Measurements from ENCODE around the gene CYP17A1. TPM values are rescaled to one million over a fixed set of nuclear protein-coding genes. Genes with fewer than 3 reads are reported as not detected.

CYP17A1 gene
- total and polyA plus RNA-seq, 5 experiments from 2014 or later = 0.11 TPM; not detected in 4

DNA sequence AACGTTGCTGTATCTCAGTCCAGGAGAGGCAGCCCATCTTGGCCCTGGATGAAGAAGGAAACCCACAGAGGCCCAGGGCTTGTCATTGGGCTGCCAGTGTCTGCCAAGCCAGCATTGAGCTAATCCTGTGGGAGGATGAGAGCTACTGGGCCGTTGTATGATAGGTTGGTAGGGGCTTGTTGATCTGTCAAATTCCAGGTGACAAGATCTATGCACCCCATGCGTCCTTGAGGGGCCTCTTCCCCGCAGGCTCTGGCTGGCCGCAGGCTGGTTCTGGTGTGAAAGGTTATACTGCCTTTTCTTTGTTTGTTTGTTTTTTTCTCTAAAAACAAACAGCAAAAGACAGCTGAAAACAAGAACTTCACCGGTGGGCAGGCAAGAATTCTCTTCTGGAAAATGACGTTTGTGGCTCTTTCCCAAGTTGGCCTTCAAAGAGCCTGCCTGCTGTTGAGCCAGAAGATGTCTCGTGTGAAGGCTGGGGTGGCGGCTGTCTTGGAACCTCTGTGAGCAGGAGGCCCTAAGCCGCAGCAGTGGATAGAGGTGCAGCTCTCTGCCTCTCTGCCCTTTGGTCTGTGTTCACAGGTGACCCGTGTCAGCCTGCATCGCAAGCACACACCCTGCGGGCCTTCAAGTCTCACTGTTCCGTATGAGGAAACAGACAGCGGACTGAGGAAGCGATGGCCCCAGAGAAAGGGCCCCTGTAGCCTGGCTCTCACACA lies 23.3 kb downstream of the CYP17A1 start:
- POLR2A ChIA-PET = no interaction called here
- no peak for ATAC-seq
- Mint-ChIP-seq H3K27ac (peak overlapping the region in 9 of 10 donors; percentile 18 to 86 (median 45)), H3K4me1 (peaks cover 7 to 38% (median 15%) of the 10 kb centered on the region in 4 donors), H3K36me3 (peaks cover 0 to 68% (median 12%) of the 10 kb centered on the region in 3 donors), H3K4me3 (no peak overlapping the region), H3K27me3 (no peaks in the 10 kb centered on the region), H3K9me3 (no peaks in the 10 kb centered on the region)
- DNase-seq = no peak

- peaks cover 11 to 37% (median 19%) of the 10 kb centered on the region in 4 donors for H3K4me1 Mint-ChIP-seq
- H3K27ac Mint-ChIP-seq = peak overlapping the region in 9 of 10 donors; percentile 37 to 91 (median 85)
- no peaks in the 10 kb centered on the region for H3K9me3 Mint-ChIP-seq
- H3K27me3 Mint-ChIP-seq = no peaks in the 10 kb centered on the region
- no peak for DNase-seq
- peaks cover 0 to 76% (median 12%) of the 10 kb centered on the region in 3 donors for H3K36me3 Mint-ChIP-seq
- POLR2A ChIA-PET = interaction anchor here (1.0 kb wide), 1 partner anchor 26 kb away, joined by 3 read pairs; no protein-coding TSS in a partner anchor
- peak overlapping the region in 1 of 10 donors; percentile 66 for H3K4me3 Mint-ChIP-seq
- ATAC-seq = no peak
Observed at GRCh38 chr10:102813017-102813541, 24.1 kb downstream of the CYP17A1 start.

DNA sequence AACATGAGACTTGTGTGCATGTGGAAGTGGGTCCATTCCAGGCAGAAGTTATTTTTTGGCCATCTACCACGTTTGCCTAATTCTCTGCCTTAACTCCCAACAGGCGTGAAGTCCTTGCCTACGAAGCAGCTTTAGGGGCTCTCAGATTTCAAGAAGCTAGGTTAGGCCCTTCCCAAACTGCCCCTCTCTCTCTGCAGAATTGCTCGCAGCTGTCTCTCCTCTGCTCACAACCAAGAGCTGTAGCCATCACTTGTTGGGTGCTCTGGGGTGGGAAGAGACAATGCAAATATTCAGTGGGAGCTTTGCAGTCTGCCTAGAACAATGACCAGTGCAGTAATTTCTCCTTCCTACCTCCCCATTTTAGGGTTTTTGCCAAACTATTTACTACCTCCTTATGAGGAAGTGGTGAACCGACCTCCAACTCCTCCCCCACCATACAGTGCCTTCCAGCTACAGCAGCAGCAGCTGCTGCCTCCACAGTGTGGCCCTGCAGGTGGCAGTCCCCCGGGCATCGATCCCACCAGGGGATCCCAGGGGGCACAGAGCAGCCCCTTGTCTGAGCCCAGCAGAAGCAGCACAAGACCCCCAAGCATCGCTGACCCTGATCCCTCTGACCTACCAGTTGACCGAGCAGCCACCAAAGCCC lies 24.9 kb downstream of the CYP17A1 start:
- Mint-ChIP-seq H3K9me3 (no peaks in the 10 kb centered on the region), H3K36me3 (peaks cover 0 to 76% (median 12%) of the 10 kb centered on the region in 3 donors), H3K4me1 (peaks cover 11 to 37% (median 19%) of the 10 kb centered on the region in 4 donors), H3K4me3 (peak overlapping the region in 9 of 10 donors; percentile 4 to 66 (median 28)), H3K27me3 (no peaks in the 10 kb centered on the region), H3K27ac (peak overlapping the region; percentile 84 to 91 (median 86))
- ATAC-seq (peak; percentile 77 to 88), DNase-seq (peak in 7 of 10 donors; percentile 5 to 65 (median 26))
- POLR2A ChIA-PET = interaction anchor here (1.0 kb wide), 1 partner anchor 25 kb away, joined by 3 read pairs; no protein-coding TSS in a partner anchor

- Mint-ChIP-seq H3K4me3 (no peak overlapping the region), H3K4me1 (peaks cover 13 to 37% (median 21%) of the 10 kb centered on the region in 4 donors), H3K27ac (peak overlapping the region in 9 of 10 donors; percentile 20 to 86 (median 53)), H3K9me3 (no peaks in the 10 kb centered on the region), H3K27me3 (no peaks in the 10 kb centered on the region), H3K36me3 (peaks cover 0 to 83% (median 12%) of the 10 kb centered on the region in 3 donors)
- ATAC-seq (no peak), DNase-seq (no peak)
- POLR2A ChIA-PET = no interaction called here
Observed at GRCh38 chr10:102811346-102811745, 25.9 kb downstream of the CYP17A1 start.

DNA sequence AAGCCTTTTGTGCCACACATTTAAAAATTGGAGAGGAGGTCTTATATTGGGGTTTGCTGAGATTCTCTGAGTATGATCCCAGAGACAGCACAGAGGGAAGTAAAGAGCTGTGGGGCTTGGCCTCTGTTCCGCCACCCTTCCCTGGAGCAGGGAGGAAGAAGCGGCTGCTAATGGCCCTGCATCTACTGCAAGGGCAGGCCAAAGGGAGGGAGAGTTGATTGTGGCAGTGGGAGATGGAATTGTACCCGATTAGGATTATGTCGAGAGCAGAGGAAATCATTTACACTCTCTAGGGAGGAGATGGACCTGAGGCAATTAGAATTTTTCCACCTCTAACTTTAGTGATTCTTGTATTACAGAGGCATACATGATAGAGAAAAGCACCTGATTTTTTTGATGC lies 28.8 kb downstream of the CYP17A1 start:
- DNase-seq = no peak
- POLR2A ChIA-PET = no interaction called here
- no peaks in the 10 kb centered on the region for H3K27me3 Mint-ChIP-seq
- H3K9me3 Mint-ChIP-seq = peaks cover 0 to 2% (median 0%) of the 10 kb centered on the region in 9 donors
- no peak for ATAC-seq
- H3K4me3 Mint-ChIP-seq = no peak overlapping the region
- peaks cover 18 to 24% (median 21%) of the 10 kb centered on the region in 4 donors for H3K4me1 Mint-ChIP-seq
- peaks cover 0 to 72% (median 15%) of the 10 kb centered on the region in 3 donors for H3K36me3 Mint-ChIP-seq
- peak overlapping the region in 8 of 10 donors; percentile 41 to 89 (median 74) for H3K27ac Mint-ChIP-seq

DNA sequence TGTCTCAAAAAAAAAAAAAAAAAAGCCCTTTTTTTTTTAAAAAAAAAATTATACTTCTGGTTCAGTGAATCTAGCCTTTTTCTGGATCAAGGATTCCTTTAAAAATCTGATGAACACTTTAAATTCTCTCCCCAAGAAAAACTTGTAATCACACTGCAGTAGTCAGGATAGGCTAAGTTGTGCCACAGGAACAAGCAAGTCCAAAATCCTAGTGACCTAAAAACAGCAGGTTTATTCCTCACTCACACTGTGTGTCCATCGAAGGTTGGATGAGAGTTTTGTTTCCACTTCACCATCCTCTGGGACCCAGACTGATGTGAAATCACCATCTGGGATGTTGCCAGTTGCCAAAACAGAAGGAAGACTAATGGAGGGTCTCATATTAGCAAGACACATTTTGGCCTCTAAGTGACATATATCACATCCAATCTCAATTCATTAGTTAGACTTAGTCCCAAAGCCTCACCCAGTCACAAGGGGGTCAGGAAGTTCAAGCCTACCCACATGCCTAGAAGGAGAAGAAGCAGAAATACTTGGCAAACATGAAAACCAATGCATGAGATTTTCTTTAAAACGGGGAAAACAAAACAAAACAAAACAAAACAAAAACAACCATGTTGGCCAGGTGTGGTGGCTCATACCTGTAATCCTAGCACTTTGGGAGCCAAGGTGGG lies 32.7 kb downstream of the CYP17A1 start:
- peaks cover 16 to 34% (median 30%) of the 10 kb centered on the region in 4 donors for H3K4me1 Mint-ChIP-seq
- peak overlapping the region in 8 of 10 donors; percentile 7 to 81 (median 63) for H3K27ac Mint-ChIP-seq
- H3K9me3 Mint-ChIP-seq = peaks cover 0 to 2% (median 0%) of the 10 kb centered on the region in 9 donors
- ATAC-seq = no peak
- DNase-seq = no peak
- POLR2A ChIA-PET = interaction anchor here (0.6 kb wide), 1 partner anchor 33 kb away, joined by 3 read pairs; no protein-coding TSS in a partner anchor
- peaks cover 0 to 67% (median 10%) of the 10 kb centered on the region in 3 donors for H3K36me3 Mint-ChIP-seq
- no peak overlapping the region for H3K4me3 Mint-ChIP-seq
- H3K27me3 Mint-ChIP-seq = no peaks in the 10 kb centered on the region

DNA sequence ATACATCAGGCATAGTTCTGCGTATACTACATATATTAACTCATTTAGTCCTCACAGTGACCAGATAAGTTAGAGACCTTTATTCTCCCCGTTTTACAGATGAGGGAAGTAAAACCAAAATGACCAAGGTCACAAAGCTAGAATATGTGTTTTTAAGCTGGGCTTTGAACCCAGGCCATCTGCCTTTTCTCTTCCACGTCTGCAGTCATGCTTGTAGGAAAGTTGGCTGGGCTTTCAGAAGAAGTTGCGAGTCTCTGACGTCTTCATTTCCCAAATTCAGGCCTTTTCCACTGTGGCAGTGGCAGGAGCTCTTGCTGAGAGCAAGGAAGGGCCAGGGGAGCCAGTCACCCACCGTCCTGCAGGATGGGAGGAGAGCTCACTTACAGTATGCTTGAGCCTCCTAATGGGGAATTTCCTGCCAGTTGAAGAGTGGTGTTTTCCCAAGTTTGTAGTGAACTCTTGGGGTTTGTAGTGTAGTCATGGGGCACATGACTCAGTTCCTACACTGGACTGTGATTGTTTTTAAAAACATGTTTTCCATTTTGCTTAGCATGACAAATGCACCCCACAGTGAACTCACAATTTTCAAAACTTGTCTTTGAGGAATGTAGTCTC lies 34.2 kb downstream of the CYP17A1 start:
- POLR2A ChIA-PET = interaction anchor here (0.8 kb wide), 1 partner anchor 28 kb away, joined by 3 read pairs; no protein-coding TSS in a partner anchor
- H3K9me3 Mint-ChIP-seq = peaks cover 0 to 2% (median 0%) of the 10 kb centered on the region in 9 donors

GRCh38 chr10:102801978-102802377 lies 35.2 kb downstream of the CYP17A1 start:
- POLR2A ChIA-PET = interaction anchor here (0.6 to 0.8 kb wide), 2 partner anchors 27 to 408 kb away, joined by 3 read pairs; no protein-coding TSS in a partner anchor
- Mint-ChIP-seq H3K9me3 (peaks cover 0 to 2% (median 0%) of the 10 kb centered on the region in 9 donors), H3K36me3 (peaks cover 0 to 75% (median 10%) of the 10 kb centered on the region in 3 donors), H3K27ac (peak overlapping the region in 9 of 10 donors; percentile 47 to 91 (median 65)), H3K27me3 (no peaks in the 10 kb centered on the region), H3K4me3 (peak overlapping the region in 4 of 10 donors; percentile 1 to 30 (median 8)), H3K4me1 (peaks cover 13 to 42% (median 31%) of the 10 kb centered on the region in 4 donors)
- no peak for DNase-seq
- ATAC-seq = no peak

More for the DNA sequence above, 34.2 kb downstream of the CYP17A1 start:
- DNase-seq = no peak
- no peaks in the 10 kb centered on the region for H3K27me3 Mint-ChIP-seq
- H3K36me3 Mint-ChIP-seq = peaks cover 0 to 68% (median 10%) of the 10 kb centered on the region in 3 donors
- H3K4me3 Mint-ChIP-seq = peak overlapping the region in 1 of 10 donors; percentile 36
- no peak for ATAC-seq
- peaks cover 13 to 36% (median 27%) of the 10 kb centered on the region in 4 donors for H3K4me1 Mint-ChIP-seq
- peak overlapping the region in 9 of 10 donors; percentile 20 to 91 (median 46) for H3K27ac Mint-ChIP-seq

DNA sequence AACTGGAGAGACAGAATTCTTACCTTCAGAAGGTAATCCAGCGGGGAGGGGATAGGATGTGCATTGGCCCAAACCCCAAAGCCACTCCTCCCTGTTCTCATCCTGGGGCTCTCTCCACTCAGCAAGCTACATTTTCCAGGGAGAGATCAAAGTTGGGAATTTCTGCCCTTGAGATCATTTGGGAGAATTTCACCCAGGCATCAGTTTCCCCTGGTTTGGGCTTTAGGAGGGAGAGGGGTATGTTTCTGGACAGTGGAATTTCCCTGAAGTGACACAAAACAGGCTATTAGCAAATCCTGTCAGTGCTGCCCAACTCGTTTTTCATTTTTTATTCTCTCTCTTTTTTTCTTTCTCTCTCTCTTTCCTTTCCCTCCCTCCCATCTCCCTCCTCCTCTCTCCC lies 35.7 kb downstream of the CYP17A1 start:
- Mint-ChIP-seq H3K4me1 (peaks cover 11 to 47% (median 35%) of the 10 kb centered on the region in 4 donors), H3K4me3 (no peak overlapping the region), H3K36me3 (peaks cover 0 to 72% (median 10%) of the 10 kb centered on the region in 3 donors), H3K27ac (peak overlapping the region in 5 of 10 donors; percentile 52 to 66 (median 59)), H3K27me3 (no peaks in the 10 kb centered on the region), H3K9me3 (peaks cover 0 to 2% (median 0%) of the 10 kb centered on the region in 9 donors)
- ATAC-seq = no peak
- POLR2A ChIA-PET = no interaction called here
- DNase-seq = no peak

- POLR2A ChIA-PET = no interaction called here
- Mint-ChIP-seq H3K27ac (peak overlapping the region in 9 of 10 donors; percentile 5 to 75 (median 56)), H3K27me3 (no peaks in the 10 kb centered on the region), H3K36me3 (peaks cover 0 to 70% (median 10%) of the 10 kb centered on the region in 3 donors), H3K9me3 (peaks cover 0 to 2% (median 0%) of the 10 kb centered on the region in 9 donors), H3K4me1 (peaks cover 15 to 54% (median 42%) of the 10 kb centered on the region in 4 donors), H3K4me3 (no peak overlapping the region)
- ATAC-seq (no peak), DNase-seq (no peak)
Observed at GRCh38 chr10:102800611-102801335, 36.4 kb downstream of the CYP17A1 start.

Measured in naive thymus-derived CD8-positive, alpha-beta T cell (primary cell).